Fibroblast of lung (primary cell): Measurements from ENCODE around the gene ATP9B.

Source experiments
- EZH2 ChIP-seq: IDR thresholded peaks from 2 replicates; pipeline ENCODE4 v1.5.1; 2012; ENCODE audit warnings: low read length, control low read depth, mild to moderate bottlenecking; ENCODE audit errors: missing control alignments
- TF ChIP-seq, protein P1 (sequence below), 2 donors: IDR thresholded peaks in 1 of 2; conservative IDR thresholded peaks in 1 of 2; 1 replicate in 1 of 2; 2 replicates in 1 of 2; pipeline ENCODE4 v1.5.1; 2011 to 2012; ENCODE audit warnings: low read length in 2 of 2, control low read depth in 1 of 2, inconsistent platforms in 1 of 2, low read depth in 1 of 2, mild to moderate bottlenecking in 1 of 2

DNA sequence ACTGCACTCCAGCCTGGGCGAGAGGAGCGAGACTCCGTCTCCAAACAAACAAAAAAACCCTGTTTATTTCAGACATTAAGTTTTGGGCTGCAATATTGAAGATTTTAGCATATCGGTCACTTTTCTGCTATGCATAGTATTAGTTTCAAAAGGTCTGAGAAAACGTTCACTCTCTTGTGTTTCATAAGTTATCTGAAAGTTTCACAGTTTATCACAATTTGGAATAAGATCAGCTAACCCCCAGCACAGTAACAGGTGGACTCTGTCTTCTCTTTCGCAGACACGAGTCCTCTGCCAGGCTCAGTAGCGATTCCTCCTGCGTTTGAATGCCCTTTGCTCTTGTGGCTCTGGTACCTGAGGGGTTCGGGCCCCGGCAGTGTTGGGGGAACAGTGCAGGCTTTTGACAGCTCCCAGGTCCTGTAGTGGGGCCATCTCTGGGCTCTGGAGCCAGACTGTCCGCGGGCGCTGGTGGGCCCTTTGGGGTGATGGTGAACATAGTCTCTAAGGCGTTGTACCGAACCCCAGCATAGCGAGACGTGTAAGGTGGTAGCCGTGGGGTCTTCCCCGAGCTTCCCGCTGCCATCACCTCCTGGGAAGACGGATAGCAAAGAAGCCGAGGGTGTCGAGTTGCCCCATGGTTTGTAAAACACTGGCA lies 347.0 kb downstream of the ATP9B start:
- TF ChIP-seq, protein P1, sequence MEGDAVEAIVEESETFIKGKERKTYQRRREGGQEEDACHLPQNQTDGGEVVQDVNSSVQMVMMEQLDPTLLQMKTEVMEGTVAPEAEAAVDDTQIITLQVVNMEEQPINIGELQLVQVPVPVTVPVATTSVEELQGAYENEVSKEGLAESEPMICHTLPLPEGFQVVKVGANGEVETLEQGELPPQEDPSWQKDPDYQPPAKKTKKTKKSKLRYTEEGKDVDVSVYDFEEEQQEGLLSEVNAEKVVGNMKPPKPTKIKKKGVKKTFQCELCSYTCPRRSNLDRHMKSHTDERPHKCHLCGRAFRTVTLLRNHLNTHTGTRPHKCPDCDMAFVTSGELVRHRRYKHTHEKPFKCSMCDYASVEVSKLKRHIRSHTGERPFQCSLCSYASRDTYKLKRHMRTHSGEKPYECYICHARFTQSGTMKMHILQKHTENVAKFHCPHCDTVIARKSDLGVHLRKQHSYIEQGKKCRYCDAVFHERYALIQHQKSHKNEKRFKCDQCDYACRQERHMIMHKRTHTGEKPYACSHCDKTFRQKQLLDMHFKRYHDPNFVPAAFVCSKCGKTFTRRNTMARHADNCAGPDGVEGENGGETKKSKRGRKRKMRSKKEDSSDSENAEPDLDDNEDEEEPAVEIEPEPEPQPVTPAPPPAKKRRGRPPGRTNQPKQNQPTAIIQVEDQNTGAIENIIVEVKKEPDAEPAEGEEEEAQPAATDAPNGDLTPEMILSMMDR (conservative IDR thresholded peaks at IDR 0.05 in 1 of 2, IDR thresholded peaks at IDR 0.05 in 1 of 2; ENCODE audit: low read depth in 1 of 2, low read length in 2 of 2) = no peak
- TF ChIP-seq EZH2 = no peak
